HCT116 (cell line): Measurements from ENCODE around the gene ATP2B1. TPM values are rescaled to one million over a fixed set of nuclear protein-coding genes. Genes with fewer than 3 reads are reported as not detected.

Experiments used
- ATAC-seq: fragments of 200-7000 bp; cut with Tn5 transposase; 2 replicates; pipeline ENCODE4 v1.9.1; 2020; ENCODE audit warnings: mild to moderate bottlenecking, moderate library complexity
- BruUV-seq: library from RNA; stranded (reverse); fragments of 400-500 nt; replicated peaks from 2 replicates; lab custom pipeline; 2021; lab: Mats Ljungman, UMichigan
- CTCF ChIA-PET: fragments of 300-600 bp; sonication (Branson Sonifier 250); formaldehyde crosslinking; loops from one replicate; lab custom pipeline; 2021; ENCODE audit warnings: antibody characterized with exemption; lab: Charles Lee
- POLR2A ChIA-PET: fragments of 300-600, 350-600 bp; sonication (Branson Sonifier 250); formaldehyde crosslinking; loops from one replicate; lab custom pipeline; 2021; ENCODE audit warnings: antibody characterized with exemption; lab: Charles Lee
- RAD21 ChIA-PET, 2 experiments: fragments of 300-600 bp; sonication (Branson Sonifier 250); formaldehyde crosslinking; loops; one replicate each; lab custom pipeline; 2023; ENCODE audit warnings: low total read pairs in 2 of 2; ENCODE audit not compliant: uncharacterized antibody in 2 of 2, unreplicated experiment in 2 of 2, low non-redundant PET in 1 of 2; lab: Charles Lee
- DNase-seq: peaks from one replicate; pipeline ENCODE4 v3.0.0-alpha.2; 2010; ENCODE audit warnings: low read depth, low spot score
- H2AFZ ChIP-seq: fragments of 200-600 bp; shearing (Covaris generic), sonication (generic); 2 replicates; pipeline ENCODE4 v1.6.1; 2017; ENCODE audit warnings: low read depth, mixed run types, mixed read lengths, antibody characterized with exemption, low read length; ENCODE audit not compliant: poor library complexity, severe bottlenecking
- H3K27ac ChIP-seq: 2 replicates; pipeline ENCODE4 v1.5.1; 2012; ENCODE audit warnings: low read depth, low read length
- H3K27me3 ChIP-seq: fragments of 200-600 bp; sonication (generic); 2 replicates; pipeline ENCODE4 v1.6.1; 2016; ENCODE audit warnings: mixed run types, low read length, mixed read lengths; ENCODE audit not compliant: insufficient read depth
- H3K36me3 ChIP-seq, 2 experiments: fragments of 200-500 bp in 1 of 2; fragments of 200-600 bp in 1 of 2; sonication (Bioruptor generic) in 1 of 2; sonication (generic) in 1 of 2; 2 replicates each; pipeline versions ENCODE4 v1.5.1 to v1.6.1; 2014 to 2016; ENCODE audit warnings: low read length in 2 of 2, inconsistent platforms in 1 of 2, mixed read lengths in 1 of 2, mixed run types in 1 of 2; ENCODE audit not compliant: insufficient read depth in 2 of 2, control insufficient read depth in 1 of 2
- H3K4me1 ChIP-seq, 2 experiments: fragments of 200-600 bp in 1 of 2; sonication (generic) in 1 of 2; 2 replicates each; pipeline versions ENCODE4 v1.5.1 to v1.6.1; 2012 to 2017; ENCODE audit warnings: low read length in 2 of 2, inconsistent platforms in 1 of 2, mild to moderate bottlenecking in 1 of 2, mixed read lengths in 1 of 2, mixed run types in 1 of 2, moderate library complexity in 1 of 2; ENCODE audit not compliant: insufficient read depth in 2 of 2, control insufficient read depth in 1 of 2
- H3K4me2 ChIP-seq: fragments of 200-600 bp; sonication (generic); 2 replicates; pipeline ENCODE4 v1.6.1; 2017; ENCODE audit warnings: mixed run types, low read length, mixed read lengths
- H3K4me3 ChIP-seq, 2 experiments: fragments of 200-600 bp in 1 of 2; sonication (generic) in 1 of 2; replicated peaks in 1 of 2; 2 replicates each; pipeline ENCODE4 v1.5.1; 2011 to 2016; ENCODE audit warnings: low read length in 2 of 2, control low read depth in 1 of 2, low read depth in 1 of 2, mild to moderate bottlenecking in 1 of 2, mixed read lengths in 1 of 2, mixed run types in 1 of 2
- H3K79me2 ChIP-seq: fragments of 200-600 bp; sonication (generic); 2 replicates; pipeline ENCODE4 v1.6.1; 2017; ENCODE audit warnings: mild to moderate bottlenecking, mixed run types, low read length, moderate library complexity, mixed read lengths; ENCODE audit not compliant: insufficient read depth
- H3K9ac ChIP-seq: fragments of 200-600 bp; sonication (generic); 2 replicates; pipeline ENCODE4 v1.6.1; 2016; ENCODE audit warnings: low read length, mixed read lengths
- H3K9me2 ChIP-seq: fragments of 200-600 bp; sonication (generic), shearing (Covaris generic); 2 replicates; pipeline ENCODE4 v1.6.1; 2017; ENCODE audit warnings: mixed run types, mild to moderate bottlenecking, moderate library complexity; ENCODE audit not compliant: insufficient read depth
- H3K9me3 ChIP-seq, 2 experiments: fragments of 200-500 bp in 1 of 2; fragments of 200-600 bp in 1 of 2; sonication (Bioruptor generic) in 1 of 2; sonication (generic) in 1 of 2; 2 replicates each; pipeline ENCODE4 v1.6.1; 2014 to 2017; ENCODE audit warnings: low read length in 2 of 2, mixed read lengths in 2 of 2, inconsistent platforms in 1 of 2, low read depth in 1 of 2, mild to moderate bottlenecking in 1 of 2, mixed run types in 1 of 2, moderate library complexity in 1 of 2; ENCODE audit not compliant: control insufficient read depth in 1 of 2, insufficient read depth in 1 of 2
- H4K20me1 ChIP-seq: fragments of 200-600 bp; sonication (generic), shearing (Covaris generic); 2 replicates; pipeline ENCODE4 v1.6.1; 2017; ENCODE audit warnings: mixed run types, mild to moderate bottlenecking, moderate library complexity; ENCODE audit not compliant: insufficient read depth
- CBX3 ChIP-seq: IDR thresholded peaks from 2 replicates; pipeline ENCODE4 v1.6.1; 2012; ENCODE audit warnings: low read depth
- CEBPB ChIP-seq: IDR thresholded peaks from 2 replicates; pipeline ENCODE4 v1.6.1; 2012; ENCODE audit warnings: low read depth
- ELF1 ChIP-seq: IDR thresholded peaks from 2 replicates; pipeline ENCODE4 v1.6.1; 2012; ENCODE audit warnings: low read depth, borderline replicate concordance
- EZH2 ChIP-seq: fragments of 200-600 bp; sonication (generic); IDR thresholded peaks from 2 replicates; pipeline ENCODE4 v1.6.1; 2017; ENCODE audit warnings: antibody characterized with exemption, mixed run types
- EZH2phosphoT487 ChIP-seq: fragments of 200-600 bp; IDR thresholded peaks from 2 replicates; pipeline ENCODE4 v1.6.1; 2018; ENCODE audit warnings: antibody characterized with exemption, borderline replicate concordance
- FOSL1 ChIP-seq: IDR thresholded peaks from 2 replicates; pipeline ENCODE4 v1.6.1; 2012; ENCODE audit warnings: low read depth
- JUND ChIP-seq: IDR thresholded peaks from 2 replicates; pipeline ENCODE4 v1.6.1; 2012
- MAX ChIP-seq: IDR thresholded peaks from 2 replicates; pipeline ENCODE4 v1.6.1; 2012
- RAD21 ChIP-seq: IDR thresholded peaks from 2 replicates; pipeline ENCODE4 v1.6.1; 2012; ENCODE audit warnings: low read depth, mild to moderate bottlenecking
- REST ChIP-seq: IDR thresholded peaks from 2 replicates; pipeline ENCODE4 v1.6.1; 2012; ENCODE audit warnings: low read depth
- SIN3A ChIP-seq: IDR thresholded peaks from 2 replicates; pipeline ENCODE4 v1.6.1; 2012; ENCODE audit warnings: low read depth
- SP1 ChIP-seq: IDR thresholded peaks from 2 replicates; pipeline ENCODE4 v1.6.1; 2012; ENCODE audit warnings: low read depth
- SRF ChIP-seq: IDR thresholded peaks from 2 replicates; pipeline ENCODE4 v1.6.1; 2012; ENCODE audit warnings: low read depth
- ZFX ChIP-seq: fragments of 450-650 bp; IDR thresholded peaks from 2 replicates; pipeline ENCODE4 v1.6.1; 2017
- ZNF274 ChIP-seq: fragments of 200-500 bp; sonication (Bioruptor generic); IDR thresholded peaks from 2 replicates; pipeline ENCODE4 v1.6.1; 2014; ENCODE audit warnings: mild to moderate bottlenecking, low read depth, low read length, inconsistent platforms
- intact Hi-C: fragments of 100-400 bp; cut with micrococcal nuclease; formaldehyde crosslinking; loops from 2 replicates; pipeline ENCODE4 v1.10.0; 2022
- total RNA-seq: library from RNA; stranded (reverse); gene quantifications from one replicate; pipeline ENCODE4 v1.2.1, GENCODE V29; 2021; ENCODE audit not compliant: unreplicated experiment
- TF ChIP-seq, protein P1 (sequence below), 3 experiments: fragments of 200-600 bp in 1 of 3; sonication (generic) in 1 of 3; IDR thresholded peaks in 2 of 3; conservative IDR thresholded peaks in 1 of 3; 2 replicates each; pipeline ENCODE4 v1.5.1; 2012 to 2017; ENCODE audit warnings: low read depth in 2 of 3, low read length in 2 of 3, antibody characterized with exemption in 1 of 3, borderline replicate concordance in 1 of 3, control low read depth in 1 of 3, mild to moderate bottlenecking in 1 of 3, mixed read lengths in 1 of 3, mixed run types in 1 of 3, moderate library complexity in 1 of 3; ENCODE audit not compliant: insufficient read depth in 1 of 3
- TF ChIP-seq, protein P2 (sequence below): IDR thresholded peaks from 2 replicates; pipeline ENCODE4 v1.6.1; 2012
- TF ChIP-seq, protein P3 (sequence below): IDR thresholded peaks from 2 replicates; pipeline ENCODE4 v1.6.1; 2011; ENCODE audit warnings: mild to moderate bottlenecking, low read length, moderate library complexity; ENCODE audit not compliant: insufficient replicate concordance; ENCODE audit errors: extremely low read depth

The ATP2B1 gene
- total RNA-seq, 1 experiment from 2014 or later: 62.4 TPM

- Histone ChIP-seq H3K79me2 (no peaks in the 10 kb centered on the region), H3K4me1 (peaks cover 0 to 4% of the 10 kb centered on the region in 2 experiments; a peak in 1 of 4 replicates), H3K4me3 (no peak overlapping the region), H3K9me3 (no peaks in the 10 kb centered on the region), H3K27ac (no peak overlapping the region), H3K9ac (no peak overlapping the region), H3K4me2 (no peak overlapping the region), H3K9me2 (no peaks in the 10 kb centered on the region), H3K27me3 (no peaks in the 10 kb centered on the region), H3K36me3 (no peaks in the 10 kb centered on the region), H2AFZ (no peak overlapping the region), H4K20me1 (no peaks in the 10 kb centered on the region)
- CTCF ChIA-PET: interaction anchor here (1.0 to 1.2 kb wide), 4 partner anchors 10 to 561 kb away, joined by 3 to 6 read pairs (median 5); no protein-coding TSS in a partner anchor
- RAD21 ChIA-PET: no interaction called here
- no peak for DNase-seq
- no peak for ATAC-seq
- BruUV-seq: no TSS peak
- no peak for TF ChIP-seq SRF
- TF ChIP-seq ZFX: no peak
- TF ChIP-seq RAD21: no peak
- TF ChIP-seq SIN3A: no peak
- no peak for TF ChIP-seq CEBPB
- TF ChIP-seq, protein P1, sequence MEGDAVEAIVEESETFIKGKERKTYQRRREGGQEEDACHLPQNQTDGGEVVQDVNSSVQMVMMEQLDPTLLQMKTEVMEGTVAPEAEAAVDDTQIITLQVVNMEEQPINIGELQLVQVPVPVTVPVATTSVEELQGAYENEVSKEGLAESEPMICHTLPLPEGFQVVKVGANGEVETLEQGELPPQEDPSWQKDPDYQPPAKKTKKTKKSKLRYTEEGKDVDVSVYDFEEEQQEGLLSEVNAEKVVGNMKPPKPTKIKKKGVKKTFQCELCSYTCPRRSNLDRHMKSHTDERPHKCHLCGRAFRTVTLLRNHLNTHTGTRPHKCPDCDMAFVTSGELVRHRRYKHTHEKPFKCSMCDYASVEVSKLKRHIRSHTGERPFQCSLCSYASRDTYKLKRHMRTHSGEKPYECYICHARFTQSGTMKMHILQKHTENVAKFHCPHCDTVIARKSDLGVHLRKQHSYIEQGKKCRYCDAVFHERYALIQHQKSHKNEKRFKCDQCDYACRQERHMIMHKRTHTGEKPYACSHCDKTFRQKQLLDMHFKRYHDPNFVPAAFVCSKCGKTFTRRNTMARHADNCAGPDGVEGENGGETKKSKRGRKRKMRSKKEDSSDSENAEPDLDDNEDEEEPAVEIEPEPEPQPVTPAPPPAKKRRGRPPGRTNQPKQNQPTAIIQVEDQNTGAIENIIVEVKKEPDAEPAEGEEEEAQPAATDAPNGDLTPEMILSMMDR (IDR thresholded peaks at IDR 0.05 in 2 of 3, conservative IDR thresholded peaks at IDR 0.05 in 1 of 3; ENCODE audit: borderline replicate concordance in 1 of 3, insufficient read depth in 1 of 3, low read depth in 2 of 3, low read length in 2 of 3): no peak
- no peak for TF ChIP-seq MAX
- no peak for TF ChIP-seq SP1
- TF ChIP-seq, protein P2, sequence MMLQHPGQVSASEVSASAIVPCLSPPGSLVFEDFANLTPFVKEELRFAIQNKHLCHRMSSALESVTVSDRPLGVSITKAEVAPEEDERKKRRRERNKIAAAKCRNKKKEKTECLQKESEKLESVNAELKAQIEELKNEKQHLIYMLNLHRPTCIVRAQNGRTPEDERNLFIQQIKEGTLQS: no peak
- no peak for TF ChIP-seq ELF1
- no peak for TF ChIP-seq ZNF274
- TF ChIP-seq REST: no peak
- TF ChIP-seq, protein P3, sequence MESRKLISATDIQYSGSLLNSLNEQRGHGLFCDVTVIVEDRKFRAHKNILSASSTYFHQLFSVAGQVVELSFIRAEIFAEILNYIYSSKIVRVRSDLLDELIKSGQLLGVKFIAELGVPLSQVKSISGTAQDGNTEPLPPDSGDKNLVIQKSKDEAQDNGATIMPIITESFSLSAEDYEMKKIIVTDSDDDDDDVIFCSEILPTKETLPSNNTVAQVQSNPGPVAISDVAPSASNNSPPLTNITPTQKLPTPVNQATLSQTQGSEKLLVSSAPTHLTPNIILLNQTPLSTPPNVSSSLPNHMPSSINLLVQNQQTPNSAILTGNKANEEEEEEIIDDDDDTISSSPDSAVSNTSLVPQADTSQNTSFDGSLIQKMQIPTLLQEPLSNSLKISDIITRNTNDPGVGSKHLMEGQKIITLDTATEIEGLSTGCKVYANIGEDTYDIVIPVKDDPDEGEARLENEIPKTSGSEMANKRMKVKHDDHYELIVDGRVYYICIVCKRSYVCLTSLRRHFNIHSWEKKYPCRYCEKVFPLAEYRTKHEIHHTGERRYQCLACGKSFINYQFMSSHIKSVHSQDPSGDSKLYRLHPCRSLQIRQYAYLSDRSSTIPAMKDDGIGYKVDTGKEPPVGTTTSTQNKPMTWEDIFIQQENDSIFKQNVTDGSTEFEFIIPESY: no peak
- TF ChIP-seq CBX3: no peak
- TF ChIP-seq FOSL1: no peak
- no peak for TF ChIP-seq EZH2
- no peak for TF ChIP-seq EZH2phosphoT487
- no peak for TF ChIP-seq JUND
- intact Hi-C loops: loop anchor here (2.0 to 10.0 kb wide), 4 partner anchors 420 to 1367 kb away; no protein-coding TSS in a partner anchor
- POLR2A ChIA-PET: no interaction called here
Measured at GRCh38 chr12:89542236-89542635, 166.4 kb downstream of the ATP2B1 start.
